GM19193 (cell line): ENCODE measurements around the gene THRB.

ENCODE experiments used
- POLR2A ChIP-seq: IDR thresholded peaks from 4 replicates; pipeline ENCODE4 v1.6.1; 2011; ENCODE audit not compliant: insufficient read depth, insufficient read length; ENCODE audit errors: extremely low read depth

The THRB gene

DNA sequence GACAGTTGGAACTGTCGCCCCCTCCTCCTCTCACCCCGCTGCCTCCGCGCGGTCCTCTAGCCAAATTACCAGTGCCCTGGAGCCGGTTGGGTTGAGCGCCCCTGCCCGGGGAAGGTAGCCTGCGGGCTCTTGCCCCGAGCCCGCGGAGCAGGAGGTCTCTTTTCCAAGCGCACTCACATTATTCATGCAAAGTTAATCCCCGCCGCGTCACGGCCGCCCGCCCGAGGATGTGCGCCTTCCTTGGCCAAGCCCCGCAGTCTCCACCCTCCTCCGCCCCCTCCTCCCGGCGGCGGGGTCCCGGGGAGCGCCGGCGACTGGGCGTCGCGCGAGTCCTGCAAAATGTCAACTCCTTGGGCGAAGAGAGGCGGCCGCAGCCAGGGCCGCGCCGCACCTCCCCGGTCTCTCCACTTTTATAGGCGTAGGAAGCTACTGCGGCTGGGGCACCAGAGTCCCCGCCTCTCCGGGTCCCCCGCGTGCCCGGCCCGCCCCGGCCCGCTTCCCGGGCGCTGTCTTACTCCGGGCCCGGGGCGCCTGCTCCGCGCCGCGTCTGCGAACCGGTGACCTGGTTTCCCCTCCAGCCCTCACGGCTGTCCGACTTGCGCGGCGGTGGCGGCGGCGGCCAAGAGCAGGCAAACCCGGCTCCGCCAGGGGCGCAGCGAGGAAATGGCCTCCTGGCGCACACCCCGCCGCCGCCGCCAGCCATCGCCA lies at the start of gene THRB:
TSS of gene THRB (minus strand) at position 233 of the 708 bp plus-strand sequence.
- no peak for TF ChIP-seq POLR2A

DNA sequence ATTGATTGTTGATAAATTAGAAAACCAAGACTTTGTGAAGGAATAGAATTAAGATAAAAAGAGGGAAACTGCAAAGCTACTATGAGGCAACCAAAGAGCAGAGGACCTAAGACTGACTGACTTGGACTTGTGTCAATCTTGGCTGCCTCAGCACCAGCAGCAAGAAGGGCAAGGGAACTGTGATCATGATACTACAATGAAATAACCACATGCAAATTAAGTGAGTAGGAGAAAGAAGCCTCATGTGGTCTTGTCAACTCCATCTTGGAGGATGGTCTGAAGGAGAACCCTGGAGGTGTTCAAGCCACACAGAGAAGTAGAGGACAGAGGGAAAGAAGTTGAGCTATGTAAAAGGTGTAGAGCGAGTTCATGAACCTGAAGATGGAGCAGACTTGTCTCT lies 47.3 kb upstream of the THRB start:
- TF ChIP-seq POLR2A, result no peak

DNA sequence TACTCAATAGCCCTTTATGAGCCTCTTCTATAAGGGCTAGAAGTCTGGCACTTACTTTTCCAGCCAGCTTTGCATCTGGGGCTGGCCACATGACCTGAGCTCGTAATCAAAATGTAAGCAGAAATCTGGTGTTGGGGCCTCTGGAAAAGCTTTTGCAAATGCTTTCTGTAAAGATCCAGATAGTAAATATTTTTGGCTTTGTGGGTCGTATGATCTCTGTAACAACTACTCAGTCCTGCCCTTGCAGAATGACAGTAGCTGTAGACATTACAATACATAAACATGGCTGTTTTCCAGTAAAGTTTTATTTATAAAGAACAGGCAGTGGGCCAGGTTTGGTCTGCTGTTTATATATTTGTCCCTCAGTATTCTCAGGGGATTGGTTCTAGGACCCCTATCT lies 46.2 kb upstream of the THRB start:
- TF ChIP-seq POLR2A, result no peak

DNA sequence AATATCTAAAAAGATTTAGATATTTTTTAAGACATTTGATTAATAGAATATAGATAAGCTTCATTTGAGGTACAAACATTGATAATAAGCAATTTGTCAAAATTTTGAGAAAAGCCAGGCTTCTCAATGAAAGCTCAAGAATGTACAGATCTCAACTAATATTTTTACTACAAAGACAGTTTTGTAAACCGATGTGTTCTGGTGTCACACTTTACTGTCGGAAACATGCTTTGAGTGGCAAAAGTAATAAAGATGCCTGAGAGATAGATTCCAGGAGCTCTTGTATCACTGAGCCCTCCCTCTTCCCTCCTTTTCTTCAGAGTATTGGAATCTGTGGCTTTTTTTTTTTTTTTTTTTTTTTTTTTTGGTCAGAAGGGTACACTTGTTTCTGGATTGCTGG lies 45.0 kb upstream of the THRB start:
- TF ChIP-seq POLR2A, result no peak

DNA sequence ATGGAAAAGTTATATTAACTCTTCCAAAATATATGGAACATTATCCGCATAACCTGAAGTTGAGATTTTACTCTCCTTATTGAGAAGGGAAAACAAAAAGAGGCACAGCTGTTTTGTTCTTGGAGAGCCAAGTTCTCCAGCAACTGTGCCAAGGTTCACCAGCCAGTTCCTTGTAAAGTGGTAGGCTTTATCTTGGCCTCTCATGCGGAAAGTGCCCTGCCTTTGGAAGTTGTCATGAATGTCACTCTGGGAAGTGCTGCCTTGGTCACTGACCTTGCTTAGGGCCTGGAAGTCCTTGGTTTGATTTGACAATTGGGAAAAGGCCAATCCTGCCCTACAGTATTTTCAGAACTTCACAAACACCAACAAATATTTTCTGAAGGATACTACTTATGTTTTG lies 44.2 kb upstream of the THRB start:
- no peak for TF ChIP-seq POLR2A

DNA sequence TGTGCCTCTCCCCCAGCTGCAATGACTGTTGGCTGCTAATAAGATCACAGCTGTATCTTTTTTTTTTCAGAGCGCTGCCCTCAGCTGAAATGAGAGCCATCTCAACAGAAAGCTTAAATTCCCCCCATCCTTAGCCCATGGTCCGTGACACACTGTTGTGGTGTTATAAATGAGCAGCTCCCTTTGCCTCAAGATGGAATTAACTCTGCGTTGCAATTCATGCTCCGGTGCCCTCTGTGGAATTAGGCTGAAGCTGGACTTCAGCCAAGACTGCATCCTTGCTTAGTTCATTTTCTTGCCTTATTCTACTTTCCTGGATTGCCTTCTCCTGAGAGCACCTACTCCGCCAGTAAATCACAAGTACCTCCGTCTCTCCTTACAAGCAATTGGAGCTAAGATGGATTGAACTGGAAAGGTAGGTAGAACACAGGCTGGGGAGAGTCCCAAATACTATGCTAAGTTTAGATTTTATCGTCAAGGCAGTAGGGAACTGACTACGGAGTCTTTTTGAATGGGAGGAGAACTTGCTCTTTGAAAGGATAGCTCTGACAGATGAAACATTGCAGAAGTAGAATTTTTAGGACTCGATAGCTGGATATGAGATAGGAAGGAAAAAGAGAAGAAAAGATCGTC lies 39.0 kb upstream of the THRB start:
- TF ChIP-seq POLR2A, result no peak

DNA sequence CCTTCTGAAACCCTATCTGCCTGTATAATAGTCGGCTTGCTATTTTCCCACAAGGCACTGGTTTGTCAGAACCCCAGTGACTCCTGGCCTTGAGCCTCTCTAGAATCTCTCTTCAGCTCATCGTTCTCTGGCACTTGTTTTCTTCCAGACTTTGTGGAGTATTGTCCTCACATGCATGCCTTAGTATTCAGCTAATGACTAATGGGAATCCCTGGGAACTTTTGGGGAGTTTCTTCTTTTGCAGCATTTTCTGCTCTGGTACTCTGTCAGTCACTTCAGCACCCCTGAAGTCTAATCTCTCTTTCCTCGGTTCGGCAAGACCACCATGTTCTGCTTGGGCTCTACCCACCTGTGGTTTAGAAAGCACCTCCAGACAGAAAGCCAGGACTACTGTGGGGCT lies 35.8 kb upstream of the THRB start:
- no peak for TF ChIP-seq POLR2A

DNA sequence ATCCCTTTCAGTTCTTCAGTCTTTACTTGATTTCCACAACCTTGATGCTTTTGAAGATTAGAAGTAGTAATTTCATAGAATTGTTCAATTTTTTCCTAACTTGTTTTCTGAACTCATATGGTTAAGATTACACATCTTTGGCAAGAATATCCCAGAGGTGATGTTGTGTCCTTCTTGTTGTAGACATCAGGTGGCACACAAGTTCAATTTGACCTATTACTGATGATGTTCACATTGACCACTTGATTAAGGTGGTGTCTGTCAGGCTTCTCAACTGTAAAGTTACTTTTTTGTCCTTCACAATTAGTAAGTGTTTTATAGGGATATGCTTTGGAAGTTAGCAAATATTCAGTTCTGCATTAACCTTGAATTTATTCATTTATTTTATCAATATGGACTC lies 34.6 kb upstream of the THRB start:
- TF ChIP-seq POLR2A, result no peak

DNA sequence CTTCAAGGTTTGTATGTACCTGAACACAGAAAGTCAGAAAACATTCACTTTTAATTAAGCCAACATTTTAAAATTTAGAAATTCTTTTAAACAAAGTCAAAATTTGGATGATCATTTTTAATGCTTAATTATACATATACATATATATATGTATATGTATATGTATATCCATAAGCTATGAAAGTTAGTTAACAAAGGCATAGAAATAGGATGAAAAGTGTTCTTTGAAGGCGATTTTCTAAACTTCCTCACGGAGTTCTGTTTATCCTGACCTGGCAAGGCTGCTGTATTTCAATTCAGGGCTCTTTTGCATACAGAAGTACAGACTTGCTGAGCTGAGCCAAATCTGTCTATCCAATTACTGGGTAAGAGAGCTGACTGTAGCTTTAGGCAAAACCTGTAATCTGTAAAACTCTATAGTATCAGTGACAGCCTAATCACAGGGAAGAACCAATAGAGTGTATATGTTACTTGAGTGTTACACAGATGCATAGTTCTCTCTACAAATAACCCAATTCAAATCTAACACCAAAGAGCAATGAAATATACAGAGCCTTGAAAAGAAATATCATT lies 32.1 kb upstream of the THRB start:
- TF ChIP-seq POLR2A, result no peak

DNA sequence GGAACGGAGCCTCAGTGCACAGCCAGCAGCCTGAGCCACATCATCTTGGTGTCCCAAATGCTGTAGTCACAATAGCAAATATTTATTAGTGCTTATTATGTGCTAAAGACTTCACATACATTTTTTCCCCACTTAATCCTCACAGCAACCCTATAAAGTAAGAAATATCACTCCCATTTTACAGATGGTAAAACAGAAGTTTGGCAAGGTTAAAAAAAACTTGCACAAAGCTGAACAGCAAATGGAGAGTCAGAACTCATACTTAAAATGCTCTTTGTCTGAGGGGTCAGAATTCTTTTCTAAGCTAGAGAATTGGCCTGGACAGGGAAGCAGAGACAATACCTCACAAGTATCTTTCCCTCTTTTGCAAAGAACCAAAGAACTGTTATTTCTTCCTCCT lies 30.9 kb upstream of the THRB start:
- TF ChIP-seq POLR2A, result no peak

DNA sequence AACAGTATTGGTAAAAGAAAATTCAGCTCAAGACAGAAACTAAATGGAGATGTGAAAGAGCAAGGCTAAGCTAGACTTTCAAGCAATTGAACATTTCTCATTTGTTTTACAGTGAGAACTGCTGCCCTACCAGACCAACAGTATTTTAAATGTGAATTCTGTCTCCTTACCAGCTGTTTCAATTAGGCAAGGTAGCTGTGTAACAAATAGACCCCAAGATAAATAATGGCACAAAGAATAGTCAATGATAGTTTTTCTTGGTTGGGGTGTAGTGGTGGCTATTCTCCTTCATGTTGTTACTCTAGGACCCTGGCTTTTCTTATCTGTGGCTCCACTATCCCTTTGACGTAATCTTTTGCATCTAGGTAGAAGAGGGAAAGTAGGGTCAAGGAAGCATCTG lies 30.4 kb upstream of the THRB start:
- no peak for TF ChIP-seq POLR2A

DNA sequence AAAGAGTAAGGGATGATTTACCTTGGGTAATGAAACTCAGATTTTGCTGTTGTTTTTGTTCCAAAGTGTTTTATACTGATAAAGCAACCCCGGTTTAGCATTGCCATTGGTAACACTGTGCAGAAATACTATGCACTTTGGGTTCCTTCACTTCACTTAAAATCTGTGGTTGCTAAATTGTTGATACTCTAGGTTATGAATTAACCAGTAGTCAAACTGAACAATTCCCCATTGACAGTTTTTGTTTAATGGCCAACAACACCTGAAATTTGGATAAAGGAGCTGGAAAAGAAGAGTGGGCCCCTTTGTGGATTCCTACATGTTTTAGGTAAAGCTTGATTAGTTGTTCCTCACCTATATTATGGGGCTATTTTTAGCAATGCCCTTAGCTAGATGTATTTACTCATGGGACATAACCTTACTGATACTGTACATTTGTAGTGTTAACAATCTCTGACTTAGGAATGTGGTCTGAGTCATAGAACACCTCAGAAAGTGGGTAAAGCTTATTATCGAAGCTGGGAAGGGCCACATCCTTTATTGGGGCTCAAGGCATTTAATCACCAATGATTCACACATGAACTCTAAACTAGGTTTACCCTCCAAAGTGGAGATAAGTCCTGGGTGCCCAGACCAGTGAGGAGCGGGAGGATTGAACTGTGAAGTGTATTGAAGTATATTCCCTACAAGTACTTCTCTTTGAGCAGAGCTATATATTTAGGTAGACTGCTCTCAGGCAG lies 29.5 kb upstream of the THRB start:
- no peak for TF ChIP-seq POLR2A

DNA sequence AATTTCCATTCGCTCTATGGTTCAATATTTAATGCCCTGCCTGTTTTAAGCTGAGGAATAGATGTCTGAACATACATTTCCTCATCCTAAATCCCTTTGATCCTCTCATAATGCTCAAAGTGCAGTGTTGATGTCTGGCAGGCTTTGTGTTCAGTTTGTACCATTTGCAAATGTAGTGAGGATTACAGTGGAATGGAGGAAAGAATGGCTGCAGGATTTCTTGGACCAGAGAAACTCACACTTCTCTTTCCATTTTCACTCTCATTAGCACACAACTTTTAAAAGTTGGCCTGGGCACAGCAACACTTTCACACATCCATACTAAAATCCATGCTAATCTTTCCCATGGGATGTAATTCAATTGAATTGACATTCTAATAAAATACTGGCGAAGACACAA lies 28.6 kb upstream of the THRB start:
- TF ChIP-seq POLR2A, result no peak

DNA sequence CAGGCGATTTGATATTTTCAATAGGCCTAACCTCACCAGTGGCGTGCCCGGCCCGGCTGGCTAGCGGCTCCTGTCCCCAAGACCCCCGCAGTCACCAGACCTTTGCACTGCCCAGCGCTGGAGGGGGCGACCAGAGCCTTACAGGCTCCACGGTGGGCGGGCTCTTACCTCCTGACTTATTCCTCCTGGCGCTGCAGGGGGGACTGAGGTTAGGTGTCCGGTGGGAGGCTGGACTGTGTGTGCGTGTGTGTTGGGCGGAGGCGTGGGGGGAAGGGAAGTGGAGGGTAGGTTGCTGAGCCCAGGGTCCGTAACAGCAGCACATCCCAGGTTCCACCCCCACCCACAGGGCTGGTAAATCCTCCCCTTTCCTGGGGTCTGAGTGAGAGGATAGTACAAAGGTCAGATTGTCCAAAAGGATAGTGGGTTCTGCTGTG lies 27.5 kb upstream of the THRB start:
- TF ChIP-seq POLR2A, result no peak

DNA sequence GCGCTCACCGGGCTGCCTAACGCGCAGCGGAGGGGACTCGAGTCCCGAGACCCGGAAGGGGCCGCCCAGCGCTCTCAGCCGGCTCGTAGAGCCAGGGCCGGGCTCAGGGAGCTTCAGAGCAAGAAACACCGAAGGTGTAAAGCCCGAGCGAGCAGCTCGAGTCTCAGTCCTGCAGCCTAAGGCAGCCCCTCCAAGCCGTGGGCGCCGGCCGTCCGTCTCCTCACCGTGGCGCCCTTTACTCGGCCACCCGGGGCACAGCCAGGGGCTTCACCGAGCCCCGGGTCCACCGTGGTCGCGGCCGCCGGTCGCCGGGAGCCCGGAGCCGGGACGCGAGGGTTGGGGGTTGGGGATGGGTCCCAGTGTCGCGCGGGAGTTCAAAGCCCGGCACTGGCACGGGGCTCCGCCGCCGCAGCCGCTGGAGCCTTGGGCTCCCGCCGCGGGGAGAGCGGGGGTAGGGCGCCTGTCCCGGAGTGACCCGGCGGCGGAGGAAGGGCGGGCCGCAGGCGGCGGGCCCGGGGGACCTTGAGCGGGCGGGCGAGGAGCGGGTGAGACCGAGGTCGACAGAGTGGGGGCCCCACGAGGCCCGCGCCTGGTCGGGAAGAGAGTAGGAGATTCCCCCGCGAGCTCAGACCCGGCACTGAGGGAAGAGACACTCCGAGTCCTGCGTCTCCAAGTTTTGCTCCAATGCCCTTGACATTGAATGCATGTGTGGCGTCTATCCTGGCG lies 26.9 kb upstream of the THRB start:
- no peak for TF ChIP-seq POLR2A
